ENCODE measurements around the gene SERPING1.

SERPING1 gene

DNA sequence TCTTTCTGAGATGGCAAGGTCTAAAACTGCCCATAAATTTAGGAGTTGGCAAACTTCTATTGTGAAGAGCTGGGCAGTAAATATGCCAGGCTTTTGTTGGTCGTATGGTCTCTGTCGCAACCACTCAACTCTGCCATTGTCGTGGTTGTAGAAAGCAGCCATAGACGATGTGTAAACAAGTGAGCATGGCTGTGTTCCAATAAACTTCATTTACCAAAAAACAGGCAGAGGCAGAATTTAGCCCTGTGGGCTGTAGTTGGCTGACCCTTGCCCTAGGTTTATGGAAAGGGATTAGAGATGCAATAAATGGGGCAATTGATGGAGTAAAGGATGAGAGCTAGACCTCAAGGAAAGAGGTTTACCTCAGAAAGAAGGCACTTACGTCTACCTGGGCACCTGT is 34.6 kb downstream of the SERPING1 start:
- Mint-ChIP-seq H3K4me3 (no peak overlapping the region), H3K9me3 (no peaks in the 10 kb centered on the region), H3K27me3 (peaks cover 40% of the 10 kb centered on the region), H3K36me3 (ENCODE audit: insufficient read depth) (no peaks in the 10 kb centered on the region), H3K27ac (ENCODE audit: low read depth) (no peak overlapping the region), H3K4me1 (no peaks in the 10 kb centered on the region)
- DNase-seq (ENCODE audit: low spot score in 2 of 2) (no peak), ATAC-seq (replicated peaks; ENCODE audit: extremely low read depth, poor library complexity, severe bottlenecking) (no peak)

GRCh38 chr11:57633394-57634070 is 36.0 kb downstream of the SERPING1 start:
- H3K4me1 Mint-ChIP-seq = peaks cover 9% of the 10 kb centered on the region
- DNase-seq (ENCODE audit: low spot score in 2 of 2) (no peak), ATAC-seq (replicated peaks; ENCODE audit: extremely low read depth, poor library complexity, severe bottlenecking) (no peak)
- peaks cover 55% of the 10 kb centered on the region for H3K27me3 Mint-ChIP-seq
- no peak overlapping the region for H3K4me3 Mint-ChIP-seq
- H3K36me3 Mint-ChIP-seq (ENCODE audit: insufficient read depth) = peaks cover 1% of the 10 kb centered on the region
- no peak overlapping the region for H3K27ac Mint-ChIP-seq (ENCODE audit: low read depth)
- no peaks in the 10 kb centered on the region for H3K9me3 Mint-ChIP-seq

GRCh38 chr11:57634311-57634710 is 36.8 kb downstream of the SERPING1 start:
- H3K36me3 Mint-ChIP-seq (ENCODE audit: insufficient read depth) = peaks cover 4% of the 10 kb centered on the region
- peaks cover 62% of the 10 kb centered on the region for H3K27me3 Mint-ChIP-seq
- no peak overlapping the region for H3K4me3 Mint-ChIP-seq

DNA sequence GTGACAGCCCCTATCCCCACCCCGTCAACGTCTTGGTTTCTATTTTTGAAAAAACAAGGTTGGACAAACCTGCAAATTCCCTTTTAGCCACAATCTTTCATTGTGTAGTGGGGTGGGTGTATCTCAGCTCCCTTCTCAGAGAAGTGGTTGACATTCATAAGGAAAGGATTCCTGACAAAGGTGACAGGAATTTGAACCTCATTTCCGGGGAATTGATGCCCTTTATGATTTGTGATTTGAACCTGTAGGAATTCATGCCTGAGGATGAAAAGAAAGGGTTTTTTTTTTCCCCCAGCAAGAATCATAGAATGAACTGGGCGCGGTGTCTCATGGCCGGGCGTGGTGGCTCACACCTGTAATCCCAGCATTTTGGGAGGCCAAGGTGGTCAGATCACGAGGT is 37.8 kb downstream of the SERPING1 start:
- Mint-ChIP-seq H3K4me1 (peaks cover 17% of the 10 kb centered on the region), H3K36me3 (ENCODE audit: insufficient read depth) (peaks cover 6% of the 10 kb centered on the region), H3K27ac (ENCODE audit: low read depth) (no peak overlapping the region), H3K4me3 (no peak overlapping the region), H3K9me3 (no peaks in the 10 kb centered on the region), H3K27me3 (peaks cover 64% of the 10 kb centered on the region)
- DNase-seq (ENCODE audit: low spot score in 2 of 2) (no peak), ATAC-seq (replicated peaks; ENCODE audit: extremely low read depth, poor library complexity, severe bottlenecking) (no peak)

More at GRCh38 chr11:57634311-57634710, 36.8 kb downstream of the SERPING1 start:
- Mint-ChIP-seq H3K27ac (ENCODE audit: low read depth) (no peak overlapping the region), H3K4me1 (peaks cover 17% of the 10 kb centered on the region), H3K9me3 (no peaks in the 10 kb centered on the region)
- ATAC-seq (replicated peaks; ENCODE audit: extremely low read depth, poor library complexity, severe bottlenecking) (no peak), DNase-seq (ENCODE audit: low spot score in 2 of 2) (no peak)

- Mint-ChIP-seq H3K9me3 (no peaks in the 10 kb centered on the region), H3K4me1 (peaks cover 17% of the 10 kb centered on the region), H3K4me3 (peak overlapping the region; percentile 86), H3K27ac (ENCODE audit: low read depth) (peak overlapping the region; percentile 48), H3K36me3 (ENCODE audit: insufficient read depth) (peaks cover 6% of the 10 kb centered on the region), H3K27me3 (peaks cover 49% of the 10 kb centered on the region)
- DNase-seq (ENCODE audit: low spot score in 2 of 2) = no peak
- no peak for ATAC-seq (replicated peaks; ENCODE audit: extremely low read depth, poor library complexity, severe bottlenecking)
Observed at GRCh38 chr11:57637626-57638004, 40.1 kb downstream of the SERPING1 start.

- Mint-ChIP-seq H3K27me3 (peaks cover 55% of the 10 kb centered on the region), H3K27ac (ENCODE audit: low read depth) (peak overlapping the region; percentile 48), H3K9me3 (no peaks in the 10 kb centered on the region), H3K4me3 (peak overlapping the region; percentile 86), H3K36me3 (ENCODE audit: insufficient read depth) (peaks cover 6% of the 10 kb centered on the region), H3K4me1 (peaks cover 17% of the 10 kb centered on the region)
- ATAC-seq (replicated peaks; ENCODE audit: extremely low read depth, poor library complexity, severe bottlenecking) = peak; percentile 54
- no peak for DNase-seq (ENCODE audit: low spot score in 2 of 2)
Observed at GRCh38 chr11:57638005-57638781, 40.7 kb downstream of the SERPING1 start.

GRCh38 chr11:57638811-57639320 is 41.4 kb downstream of the SERPING1 start:
- Mint-ChIP-seq H3K27ac (ENCODE audit: low read depth) (no peak overlapping the region), H3K27me3 (peaks cover 56% of the 10 kb centered on the region), H3K4me1 (peaks cover 17% of the 10 kb centered on the region), H3K4me3 (peak overlapping the region; percentile 86), H3K9me3 (no peaks in the 10 kb centered on the region), H3K36me3 (ENCODE audit: insufficient read depth) (peaks cover 6% of the 10 kb centered on the region)
- ATAC-seq (replicated peaks; ENCODE audit: extremely low read depth, poor library complexity, severe bottlenecking) (peak; percentile 29), DNase-seq (ENCODE audit: low spot score in 2 of 2) (no peak)

DNA sequence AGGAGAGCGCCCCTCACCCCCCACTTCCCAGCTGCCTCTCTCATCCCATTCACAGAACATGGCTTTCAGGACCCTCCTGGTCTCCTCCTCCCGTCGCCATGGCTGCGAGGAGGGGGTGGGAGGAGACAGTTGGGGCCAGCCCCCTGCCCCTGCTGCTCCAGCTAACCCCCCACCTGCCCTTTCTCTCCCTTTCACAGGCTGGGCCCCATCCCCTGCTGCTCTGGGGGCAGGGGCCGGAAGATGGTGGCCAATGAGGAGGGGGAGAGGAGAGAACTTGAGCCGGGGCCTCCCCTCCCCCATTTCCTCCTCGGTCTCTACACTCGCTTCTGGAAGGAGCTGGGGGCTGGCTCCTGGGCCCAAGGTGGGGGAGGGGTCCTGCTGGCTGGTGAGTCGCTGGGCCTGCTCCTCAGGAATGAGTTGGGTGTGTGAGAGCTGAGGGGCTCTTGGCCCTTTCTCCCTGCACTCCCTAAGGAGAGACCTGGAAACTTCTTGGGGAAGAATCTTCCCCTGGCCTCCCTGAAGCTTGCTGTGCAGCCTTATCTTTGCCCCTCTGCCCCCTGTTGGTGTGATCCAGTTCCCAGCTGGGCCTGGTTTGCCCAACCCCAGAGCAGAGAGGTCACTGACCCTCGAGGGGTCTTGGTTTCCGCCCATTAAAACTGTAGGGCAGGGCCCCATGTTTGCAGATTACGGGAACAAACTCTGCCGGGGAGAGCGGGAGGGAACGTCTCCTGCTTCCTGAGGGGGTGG is 42.0 kb downstream of the SERPING1 start:
- H3K4me3 Mint-ChIP-seq = peak overlapping the region; percentile 86
- H3K4me1 Mint-ChIP-seq = peaks cover 17% of the 10 kb centered on the region
- H3K36me3 Mint-ChIP-seq (ENCODE audit: insufficient read depth) = peaks cover 6% of the 10 kb centered on the region
- H3K9me3 Mint-ChIP-seq = no peaks in the 10 kb centered on the region
- no peak overlapping the region for H3K27ac Mint-ChIP-seq (ENCODE audit: low read depth)
- ATAC-seq (replicated peaks; ENCODE audit: extremely low read depth, poor library complexity, severe bottlenecking) (no peak), DNase-seq (ENCODE audit: low spot score in 2 of 2) (no peak)
- peaks cover 56% of the 10 kb centered on the region for H3K27me3 Mint-ChIP-seq

DNA sequence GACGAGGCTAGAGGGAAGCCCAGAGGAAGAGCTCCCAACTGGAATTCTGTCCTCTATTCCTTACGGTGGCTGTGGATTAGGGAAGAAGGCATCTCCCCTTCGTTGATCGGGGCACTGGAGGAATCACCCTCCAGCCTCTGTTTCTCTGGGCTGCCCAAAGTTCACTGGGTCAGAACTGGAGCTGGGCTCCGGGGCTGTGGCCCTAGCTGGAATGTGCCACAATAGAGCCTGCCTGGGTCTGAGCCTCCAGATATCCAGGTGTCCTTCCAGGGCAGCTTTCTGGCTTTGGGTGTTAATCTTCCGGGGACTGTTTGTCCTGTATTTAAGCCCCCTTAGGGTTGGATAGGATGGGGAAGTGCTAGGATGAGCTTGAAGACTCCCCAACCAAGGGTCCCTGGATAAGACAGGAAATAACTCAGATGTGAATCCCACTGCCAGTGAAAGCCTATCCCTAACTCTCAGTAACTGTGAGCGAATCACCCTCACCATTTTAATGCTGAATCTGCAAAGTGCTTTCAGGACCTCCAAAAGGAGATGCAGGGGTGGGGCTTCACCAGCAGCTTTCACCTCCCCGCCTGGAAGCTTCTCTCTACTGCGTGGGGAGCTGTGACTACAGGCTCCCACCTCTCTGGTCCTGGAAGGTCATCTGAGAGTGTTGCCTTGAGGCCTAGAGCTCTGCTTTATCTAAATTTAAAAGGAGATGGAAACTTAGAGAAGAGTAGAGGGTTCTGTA is 42.7 kb downstream of the SERPING1 start:
- Mint-ChIP-seq H3K27me3 (peaks cover 56% of the 10 kb centered on the region), H3K4me1 (peaks cover 17% of the 10 kb centered on the region), H3K27ac (ENCODE audit: low read depth) (no peak overlapping the region), H3K4me3 (peak overlapping the region; percentile 86), H3K9me3 (no peaks in the 10 kb centered on the region), H3K36me3 (ENCODE audit: insufficient read depth) (peaks cover 6% of the 10 kb centered on the region)
- ATAC-seq (replicated peaks; ENCODE audit: extremely low read depth, poor library complexity, severe bottlenecking) (no peak), DNase-seq (ENCODE audit: low spot score in 2 of 2) (no peak)

- Mint-ChIP-seq H3K4me1 (peaks cover 17% of the 10 kb centered on the region), H3K27ac (ENCODE audit: low read depth) (no peak overlapping the region), H3K36me3 (ENCODE audit: insufficient read depth) (peaks cover 6% of the 10 kb centered on the region), H3K9me3 (no peaks in the 10 kb centered on the region), H3K27me3 (peaks cover 65% of the 10 kb centered on the region), H3K4me3 (no peak overlapping the region)
- DNase-seq (ENCODE audit: low spot score in 2 of 2) (no peak), ATAC-seq (replicated peaks; ENCODE audit: extremely low read depth, poor library complexity, severe bottlenecking) (no peak)
Observed at GRCh38 chr11:57641011-57641807, 43.7 kb downstream of the SERPING1 start.

DNA sequence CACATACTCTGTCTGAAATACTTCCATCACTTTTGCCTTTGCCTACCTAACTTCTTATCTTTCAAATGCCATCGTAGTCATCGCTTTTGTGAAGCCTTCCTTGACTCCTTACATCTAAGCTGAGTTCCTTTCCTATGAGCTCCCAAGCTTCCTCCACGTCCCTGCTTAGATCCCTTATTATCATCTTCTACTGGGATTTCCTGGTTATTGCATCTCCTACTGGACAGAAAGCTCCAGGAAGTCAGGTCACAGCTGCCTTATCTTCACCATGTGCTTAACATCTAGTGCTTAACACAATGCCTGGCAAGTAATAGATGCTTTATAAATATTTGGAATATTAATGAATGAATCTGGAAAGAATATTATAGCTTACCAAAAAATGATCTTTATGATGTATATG is 46.3 kb downstream of the SERPING1 start:
- Mint-ChIP-seq H3K36me3 (ENCODE audit: insufficient read depth) (peaks cover 3% of the 10 kb centered on the region), H3K27ac (ENCODE audit: low read depth) (no peak overlapping the region), H3K27me3 (peaks cover 68% of the 10 kb centered on the region), H3K4me1 (peaks cover 18% of the 10 kb centered on the region), H3K4me3 (no peak overlapping the region), H3K9me3 (no peaks in the 10 kb centered on the region)
- ATAC-seq (replicated peaks; ENCODE audit: extremely low read depth, poor library complexity, severe bottlenecking) (no peak), DNase-seq (ENCODE audit: low spot score in 2 of 2) (no peak)
